COLO668 (cell line): ENCODE data around the gene MED29.

Experiments
- DNase-seq: peaks from one replicate; lab custom pipeline; 2025; ENCODE audit not compliant: unreplicated experiment; lab: John Stamatoyannopoulos, UW

MED29 gene, protein sequence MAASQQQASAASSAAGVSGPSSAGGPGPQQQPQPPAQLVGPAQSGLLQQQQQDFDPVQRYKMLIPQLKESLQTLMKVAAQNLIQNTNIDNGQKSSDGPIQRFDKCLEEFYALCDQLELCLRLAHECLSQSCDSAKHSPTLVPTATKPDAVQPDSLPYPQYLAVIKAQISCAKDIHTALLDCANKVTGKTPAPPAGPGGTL

DNA sequence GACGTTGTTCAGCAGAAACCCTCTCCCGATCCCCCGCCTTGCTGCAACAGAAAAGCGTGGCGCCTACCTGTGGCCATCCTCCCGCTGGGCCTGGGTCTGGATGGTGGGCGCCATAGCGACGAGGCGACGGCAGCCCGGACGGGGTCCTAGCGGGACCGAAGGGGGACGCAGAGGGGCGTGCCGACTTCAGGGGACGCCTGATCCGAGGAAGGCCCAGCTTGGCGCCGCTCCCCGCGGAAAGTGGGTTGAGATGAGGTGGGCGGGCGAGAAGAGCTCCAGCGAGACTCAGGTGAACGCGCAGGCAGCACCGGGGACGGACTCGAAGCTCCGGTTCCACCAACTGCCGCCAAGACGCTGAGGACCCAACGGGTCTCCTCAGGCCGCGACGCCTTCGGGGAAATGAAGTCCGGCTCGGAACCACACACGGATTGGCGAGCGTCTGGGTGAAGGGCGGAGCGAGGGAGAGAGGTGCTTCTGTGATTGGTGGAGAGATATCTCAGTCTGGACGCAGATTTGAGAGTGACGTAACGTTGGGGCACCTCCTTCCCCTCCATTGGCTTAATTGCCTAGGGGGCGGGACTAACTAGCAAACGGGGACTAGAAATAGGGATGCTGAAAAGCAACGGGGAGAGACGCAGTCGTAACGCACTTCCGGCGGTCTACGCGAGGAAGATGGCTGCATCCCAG is at the start of gene MED29, which contains the start of gene PAF1:
Gene MED29, plus strand, starts transcription at position 628 of the 687 bp plus-strand sequence. Its CDS starts 45 bp downstream, at position 673.
Gene PAF1, minus strand, starts transcription at position 356 of the 687 bp plus-strand sequence. Its CDS starts 242 bp downstream, at position 114.
- DNase-seq, result peak; percentile 98

DNA sequence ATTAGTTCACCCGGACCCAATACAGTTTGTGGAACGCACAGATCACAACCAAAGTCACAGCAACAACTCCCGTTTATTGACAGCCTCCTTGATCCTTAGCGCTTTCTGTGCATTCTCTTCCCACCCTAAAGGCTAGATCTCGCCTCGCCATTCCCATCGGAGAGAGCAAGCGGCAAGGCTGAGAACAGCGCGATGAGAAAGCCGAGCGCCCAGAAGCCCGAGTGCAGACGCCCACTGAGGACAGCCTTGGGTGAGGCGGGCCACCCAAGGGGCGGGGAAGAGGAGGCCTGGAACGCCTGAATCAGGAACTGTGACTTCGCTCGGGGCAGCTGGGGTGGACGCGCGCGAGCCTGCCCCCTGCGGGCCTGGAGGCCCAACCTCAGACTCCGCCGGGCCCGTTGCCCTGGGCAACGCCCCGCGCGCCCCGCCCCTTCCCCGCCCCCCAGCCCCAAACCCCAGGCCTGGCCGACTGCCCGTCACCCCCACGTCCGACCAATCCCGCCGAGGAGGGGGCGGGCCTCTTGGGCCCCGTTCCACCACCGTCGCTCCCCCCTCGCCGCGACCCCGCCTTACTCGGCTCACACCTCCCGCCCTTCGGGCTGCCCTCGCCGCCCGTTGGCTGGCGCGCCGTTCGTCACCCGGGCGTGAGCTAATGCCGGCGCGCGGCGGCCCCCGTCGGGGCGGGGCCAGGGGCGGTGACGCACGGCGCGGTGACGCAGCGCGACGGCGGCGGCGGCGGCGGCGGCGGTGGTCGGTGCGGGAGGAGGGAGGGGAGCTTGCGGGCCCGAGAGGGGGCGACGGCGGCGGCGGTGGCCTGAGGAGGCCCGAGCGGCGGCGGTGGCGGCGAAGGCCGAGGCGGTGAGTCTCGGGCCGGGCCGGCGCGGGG is 49.2 kb upstream of the MED29 start, which contains the start of gene SAMD4B:
Gene SAMD4B, plus strand, starts transcription at position 703 of the 886 bp plus-strand sequence. CDS start 14,473 bp downstream, outside the sequence.
- peak; percentile 99 for DNase-seq

DNA sequence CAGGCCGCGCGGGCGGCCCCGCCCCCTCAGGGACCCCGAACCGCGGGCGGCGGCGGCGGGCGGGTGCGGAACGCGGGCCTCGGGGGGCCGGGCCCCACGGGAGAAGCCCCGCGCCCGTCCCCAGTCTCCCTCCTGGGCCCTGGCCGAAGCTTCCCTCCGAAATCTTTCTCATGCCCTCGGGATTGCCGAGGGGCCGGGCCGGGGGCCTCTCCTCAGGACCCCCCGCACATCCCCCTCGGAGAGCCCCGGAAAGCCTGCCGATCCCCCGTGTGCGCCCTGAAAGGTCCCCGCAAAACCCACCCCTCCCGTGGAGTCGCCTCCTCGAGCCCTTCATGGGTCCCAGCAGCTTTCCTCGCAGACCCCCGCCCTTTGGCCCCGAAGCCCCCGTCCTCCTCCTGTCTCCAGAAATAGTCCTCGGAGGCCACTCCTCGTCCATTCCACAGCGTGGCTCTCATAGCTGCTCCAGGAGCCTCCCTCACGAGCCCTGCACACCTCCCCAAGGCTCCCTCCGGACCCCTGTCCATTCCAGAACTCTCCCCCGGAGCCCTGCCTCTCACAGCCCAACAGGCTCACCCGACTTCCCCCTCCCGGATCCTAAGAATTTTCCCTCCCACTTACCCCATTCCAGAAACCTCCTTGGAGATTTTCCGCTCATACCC is 48.4 kb upstream of the MED29 start:
- DNase-seq, result no peak

DNA sequence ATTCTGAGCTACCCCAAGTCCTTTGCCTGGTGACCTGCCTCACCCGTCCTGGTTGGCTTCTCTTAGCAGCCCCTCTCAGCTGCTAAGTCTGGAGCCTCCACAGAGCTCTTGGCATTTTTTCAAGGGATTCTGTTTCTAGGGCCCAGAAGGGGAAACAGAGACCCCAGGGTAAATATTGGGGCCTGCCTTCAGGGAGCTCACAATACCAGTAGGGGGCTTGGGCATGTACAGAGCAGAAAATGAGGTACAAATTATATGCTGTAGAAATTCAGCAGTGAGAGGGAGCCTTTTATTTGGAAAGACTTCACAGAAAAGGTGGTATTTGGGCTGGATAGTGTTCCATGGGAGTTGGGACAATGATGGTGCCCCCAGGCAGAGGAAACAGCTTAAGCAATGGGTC is 45.2 kb upstream of the MED29 start:
- DNase-seq, result no peak

DNA sequence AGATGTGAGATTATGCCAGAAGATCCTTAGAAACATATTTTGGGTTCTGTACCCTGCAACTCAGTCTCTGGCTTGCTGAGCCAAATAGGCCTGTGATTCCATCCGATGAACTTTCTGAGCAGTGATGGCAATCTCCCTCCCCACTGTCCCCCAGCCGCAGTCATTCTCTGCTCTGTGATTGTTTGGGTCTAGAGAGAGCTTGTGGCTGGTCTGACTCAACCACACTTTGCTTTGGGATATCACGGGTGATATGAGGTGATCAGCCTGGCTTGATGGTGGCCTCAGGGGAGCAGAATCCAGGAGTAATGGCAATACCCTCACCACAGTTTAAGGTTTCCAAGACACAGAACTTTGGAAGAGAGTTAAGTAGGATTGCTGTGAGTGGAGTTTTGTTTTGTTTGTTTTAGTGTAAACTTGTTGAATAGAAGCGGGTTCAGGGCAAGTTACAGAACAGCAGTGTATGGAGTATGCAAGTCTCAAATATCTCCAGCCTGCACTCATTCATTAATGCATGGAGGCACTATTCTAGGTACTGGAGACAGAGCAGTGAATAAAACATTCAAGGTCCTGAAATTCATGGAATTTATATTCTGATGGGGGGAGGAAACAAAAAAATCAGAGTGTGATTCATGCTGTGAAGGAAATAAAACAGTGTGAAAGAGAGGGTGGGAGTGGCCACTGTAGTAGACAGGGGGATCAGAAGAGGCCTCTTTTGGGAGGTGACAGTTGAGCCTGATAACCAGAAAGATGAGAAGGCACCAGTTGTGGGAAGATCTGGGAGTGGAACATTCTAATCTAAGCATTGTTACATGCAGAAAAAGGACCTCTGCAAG is 43.6 kb upstream of the MED29 start:
- no peak for DNase-seq

DNA sequence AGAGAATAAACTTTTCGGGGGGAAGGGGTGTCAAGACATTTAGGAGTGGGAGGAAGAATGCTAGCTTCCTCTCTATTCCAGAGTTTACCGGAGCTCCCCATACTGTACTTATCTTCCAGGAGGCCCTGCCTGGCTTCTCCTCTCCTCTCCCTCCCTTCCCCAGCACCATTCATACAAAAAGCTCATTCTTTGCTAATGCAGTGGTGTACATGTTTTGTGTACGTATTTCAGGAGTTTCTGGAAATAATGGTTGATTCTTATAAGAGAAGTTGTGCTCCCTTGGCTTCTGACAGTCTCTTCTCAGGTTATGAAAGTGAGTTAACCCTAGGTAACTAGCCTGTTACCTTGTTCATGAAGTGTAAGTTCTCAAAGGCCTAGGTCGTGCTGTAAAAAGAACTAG is 41.9 kb upstream of the MED29 start:
- DNase-seq, result no peak

DNA sequence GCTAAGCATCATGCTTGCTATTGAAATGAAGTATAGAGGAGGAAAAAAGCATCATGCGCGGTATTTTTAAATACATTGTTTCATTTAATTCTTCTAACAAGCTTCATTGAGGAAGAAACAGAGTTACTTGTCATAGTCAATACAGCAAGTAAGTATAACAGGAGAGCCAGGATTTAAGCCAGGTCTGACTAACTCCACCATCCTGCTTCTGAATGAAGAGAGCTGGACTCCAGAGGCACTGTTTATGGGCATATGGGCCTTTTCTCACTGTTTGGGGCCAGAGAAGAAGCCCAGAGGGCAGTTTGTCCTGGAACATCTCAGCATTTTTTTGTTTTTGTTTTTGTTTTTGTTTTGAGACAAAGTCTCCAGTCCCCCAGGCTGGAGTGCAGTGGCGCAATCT is 41.0 kb upstream of the MED29 start:
- DNase-seq, result no peak

DNA sequence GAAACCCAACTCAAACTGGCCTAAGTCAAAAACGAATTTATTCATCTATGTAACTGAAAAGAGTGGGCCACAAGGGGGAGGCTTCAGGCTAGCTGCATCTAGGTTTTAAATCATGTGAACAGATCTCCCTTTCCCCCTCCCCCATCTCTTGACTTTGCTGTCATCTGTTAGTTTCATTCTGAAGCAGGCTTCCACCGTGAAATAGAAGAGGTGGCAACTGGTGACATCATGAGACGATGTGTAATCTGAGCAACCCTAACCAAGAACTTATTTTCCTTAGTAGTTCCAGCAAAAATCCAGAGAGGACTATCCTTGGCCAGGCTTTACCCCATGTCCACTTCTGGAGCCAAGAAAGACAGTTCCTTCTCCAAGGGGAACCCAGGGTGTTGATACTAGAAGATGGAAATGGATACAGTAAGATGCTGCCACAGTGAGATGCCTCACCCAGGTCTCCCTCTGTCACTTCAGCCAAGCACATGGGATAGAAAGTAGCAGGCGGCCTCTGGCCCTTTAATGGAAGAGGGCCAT is 39.6 kb upstream of the MED29 start:
- DNase-seq, result no peak

DNA sequence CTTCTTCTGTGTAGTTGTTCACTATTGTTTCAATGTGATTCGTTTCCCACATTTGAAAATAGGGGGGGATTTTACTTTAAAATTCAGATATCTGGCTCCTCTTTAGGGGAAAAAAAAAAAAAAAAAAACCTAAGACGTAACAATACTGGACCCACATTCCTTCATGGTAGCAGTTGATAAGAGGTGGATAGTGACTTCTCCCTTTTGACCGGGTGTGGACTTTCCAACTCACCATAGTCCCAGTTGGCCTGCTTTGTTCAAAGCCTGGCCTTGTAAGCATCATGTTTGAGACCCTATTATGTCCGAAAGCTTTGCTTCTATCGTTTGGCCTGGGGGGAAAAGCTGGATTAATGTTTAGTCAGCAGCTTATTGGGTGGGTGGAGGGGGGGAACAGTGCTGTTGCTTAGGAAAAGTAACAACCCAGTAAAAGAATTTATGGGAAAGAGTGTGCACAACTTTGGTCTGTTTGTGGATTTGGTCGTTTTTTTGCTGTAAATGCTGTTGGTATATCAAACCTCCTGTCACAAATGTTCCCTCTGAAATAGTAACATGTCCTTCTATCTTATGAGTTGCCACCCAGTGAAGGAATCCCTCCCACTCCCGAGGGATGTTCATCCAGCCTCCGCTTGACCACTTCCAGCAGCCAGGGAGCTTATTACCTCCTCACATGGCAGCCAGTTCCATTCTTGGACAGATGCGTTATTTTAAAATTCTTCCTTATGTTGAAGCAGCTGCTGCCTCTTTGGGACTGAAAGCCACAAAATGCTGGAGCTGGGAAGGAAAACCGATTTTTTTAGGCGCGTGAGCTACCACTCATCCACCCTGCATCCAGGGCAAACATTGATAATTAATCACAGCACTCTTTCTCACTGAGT is 38.6 kb upstream of the MED29 start:
- no peak for DNase-seq

DNA sequence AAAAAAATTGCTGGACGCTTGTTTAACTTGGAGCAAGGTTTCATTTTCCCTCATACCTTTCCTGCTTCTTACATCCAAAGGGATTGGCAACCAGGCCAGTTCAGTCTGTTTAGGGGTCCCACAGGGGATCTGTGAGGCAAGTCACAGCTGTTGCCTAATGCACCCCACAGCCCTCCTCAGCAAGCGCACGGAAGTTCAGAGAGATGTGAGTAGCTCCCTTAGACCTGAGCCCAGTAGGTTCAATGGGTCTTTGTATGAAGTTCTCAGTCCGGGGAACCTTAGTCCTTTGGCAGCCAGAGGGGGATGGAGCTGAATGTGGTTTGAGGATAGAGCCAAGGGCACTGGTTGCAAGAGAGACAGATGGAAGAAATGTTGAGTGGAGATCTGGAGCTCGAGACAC is 35.9 kb upstream of the MED29 start:
- DNase-seq, result no peak

DNA sequence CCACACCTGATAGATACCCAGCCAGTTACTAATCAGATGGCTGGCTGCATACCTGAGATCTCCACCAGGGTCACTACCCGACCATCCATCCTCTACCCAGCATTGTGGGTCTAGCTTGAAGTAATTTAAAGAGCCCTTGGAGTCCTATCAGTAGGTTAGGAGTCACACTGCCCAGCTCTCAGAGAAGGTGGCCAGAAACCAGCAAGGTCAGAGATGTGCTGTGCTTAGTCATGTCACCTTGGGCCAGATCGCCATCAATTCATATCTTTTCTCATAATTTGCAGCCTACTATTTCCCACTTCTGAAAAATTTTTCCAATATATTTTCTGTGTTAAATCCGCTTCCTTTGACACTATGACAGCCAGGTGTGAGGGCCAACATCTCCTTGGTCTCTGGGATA is 35.1 kb upstream of the MED29 start:
- DNase-seq, result no peak

DNA sequence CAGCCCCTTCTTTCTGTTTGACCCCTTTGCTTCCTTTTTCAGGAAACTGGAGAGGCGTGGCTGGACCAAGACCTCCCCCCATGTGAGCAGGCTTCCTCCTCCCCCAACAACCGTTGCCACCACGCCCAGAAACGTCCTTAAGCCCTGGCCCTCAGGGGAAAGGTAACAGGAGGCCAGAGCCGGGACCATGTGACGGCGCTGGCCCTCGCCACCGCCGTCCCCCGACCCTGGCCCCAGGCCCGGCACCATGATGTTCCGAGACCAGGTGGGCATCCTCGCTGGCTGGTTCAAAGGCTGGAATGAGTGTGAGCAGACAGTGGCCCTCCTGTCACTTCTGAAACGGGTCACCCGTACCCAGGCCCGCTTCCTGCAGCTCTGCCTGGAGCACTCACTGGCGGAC is 34.5 kb upstream of the MED29 start:
- no peak for DNase-seq

DNA sequence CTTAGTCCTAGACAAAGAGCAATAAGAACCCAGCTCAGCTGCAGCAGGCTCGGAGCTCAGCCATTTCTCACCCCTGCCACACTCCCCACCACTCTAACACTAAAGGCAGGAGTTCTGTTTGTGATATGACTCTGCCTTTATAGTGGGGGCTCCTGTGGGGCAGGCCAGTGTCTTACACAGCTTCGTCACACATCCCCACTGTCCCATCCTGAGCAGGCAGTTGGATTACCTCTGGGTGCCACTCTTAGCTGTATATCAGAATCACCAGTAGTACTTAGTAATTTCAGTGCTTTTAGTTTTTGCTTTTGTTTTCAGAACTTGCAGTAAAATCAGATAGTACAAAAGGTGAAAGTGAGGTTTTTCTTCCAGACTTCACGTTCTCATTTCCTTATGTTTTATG is 32.2 kb upstream of the MED29 start:
- no peak for DNase-seq

DNA sequence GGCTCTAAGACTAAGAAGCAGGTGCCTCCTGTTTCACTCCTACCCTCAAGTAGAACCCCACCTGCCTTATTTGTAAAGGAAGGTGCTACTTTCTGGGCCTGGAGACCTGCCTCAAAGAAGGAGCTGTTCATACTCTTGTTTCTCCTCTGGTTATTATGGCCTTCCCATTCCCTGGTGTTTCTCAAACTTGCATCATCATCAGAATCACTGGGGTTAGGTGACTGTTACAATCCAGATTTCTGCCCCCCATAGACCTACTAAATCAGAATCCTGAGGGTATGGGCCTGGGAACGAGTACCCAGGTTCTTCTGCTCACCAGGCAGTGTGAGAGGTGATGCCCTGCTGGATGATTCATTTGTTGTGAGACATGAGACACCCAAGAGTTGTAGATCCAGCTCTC is 30.6 kb upstream of the MED29 start:
- no peak for DNase-seq

DNA sequence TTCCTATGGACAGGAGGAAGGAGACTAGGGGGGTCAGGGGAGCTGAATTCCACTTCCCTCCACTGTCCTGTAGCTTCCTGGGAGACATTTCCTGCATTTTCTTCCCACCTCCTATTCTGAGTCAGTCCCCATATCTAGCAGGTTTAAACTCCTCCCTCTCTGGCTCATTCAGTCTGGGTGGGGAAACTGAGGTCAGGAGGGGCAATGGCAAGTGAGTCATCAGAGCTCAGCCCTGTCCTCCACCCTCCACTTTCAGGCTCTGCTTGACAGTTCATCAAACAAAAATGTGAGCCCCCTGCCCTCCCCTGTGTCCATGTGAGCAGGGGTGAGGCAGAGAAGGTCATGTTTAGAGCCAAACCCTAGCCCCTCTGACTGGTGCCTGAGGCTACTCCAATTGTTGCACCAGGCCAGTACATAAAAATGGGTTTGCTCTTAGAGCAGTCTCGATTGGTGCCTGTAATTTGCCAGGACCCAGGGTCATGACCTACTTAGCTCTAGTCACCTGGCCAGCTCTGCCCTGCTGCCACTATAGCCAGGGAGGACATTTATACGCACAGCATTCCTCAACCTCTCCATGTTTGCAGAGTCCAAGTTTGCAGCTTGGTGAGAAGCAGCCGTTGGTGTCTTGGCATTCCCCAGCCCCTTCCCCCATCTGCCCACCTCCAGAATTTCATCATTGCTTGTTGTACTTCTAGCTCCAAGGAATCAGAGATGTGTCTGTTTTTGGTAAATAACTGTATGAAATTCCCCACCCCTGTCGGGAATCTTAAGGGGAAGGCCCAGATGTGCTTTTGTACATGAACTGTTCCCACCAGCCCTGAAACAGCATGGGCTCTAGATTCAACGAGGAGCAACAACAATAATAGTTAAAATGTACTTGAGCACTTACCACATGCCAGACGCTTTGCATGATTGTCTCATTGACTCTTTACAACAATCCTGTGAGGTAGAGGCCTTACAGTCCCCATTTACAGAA is 28.2 kb upstream of the MED29 start:
- DNase-seq, result no peak

DNA sequence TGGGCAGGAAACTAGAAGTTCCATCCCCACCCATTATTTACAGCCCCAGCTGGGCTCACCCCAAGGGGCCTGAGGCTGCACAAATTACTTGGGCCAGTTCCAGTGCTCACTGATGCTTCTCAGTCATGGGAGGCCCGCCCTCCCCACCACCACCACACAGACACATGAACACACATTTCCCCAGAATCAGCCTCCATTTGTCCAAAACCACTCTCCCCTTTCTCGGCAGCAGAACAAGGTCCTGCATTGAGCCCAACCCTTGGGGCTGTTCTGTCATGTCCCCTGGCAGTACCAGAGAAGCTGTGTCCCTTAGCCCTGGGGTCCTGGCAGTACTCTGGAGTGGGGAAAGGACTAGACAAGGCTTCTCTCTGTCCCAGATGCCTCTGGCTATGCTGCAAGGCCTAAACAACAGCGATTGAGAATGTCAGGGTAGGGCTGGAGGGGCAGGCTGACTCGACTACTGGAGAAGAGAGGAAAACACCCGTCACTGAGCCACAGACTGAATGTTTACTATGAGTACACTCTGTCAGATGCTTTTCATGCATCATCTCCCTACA is 27.2 kb upstream of the MED29 start:
- no peak for DNase-seq

DNA sequence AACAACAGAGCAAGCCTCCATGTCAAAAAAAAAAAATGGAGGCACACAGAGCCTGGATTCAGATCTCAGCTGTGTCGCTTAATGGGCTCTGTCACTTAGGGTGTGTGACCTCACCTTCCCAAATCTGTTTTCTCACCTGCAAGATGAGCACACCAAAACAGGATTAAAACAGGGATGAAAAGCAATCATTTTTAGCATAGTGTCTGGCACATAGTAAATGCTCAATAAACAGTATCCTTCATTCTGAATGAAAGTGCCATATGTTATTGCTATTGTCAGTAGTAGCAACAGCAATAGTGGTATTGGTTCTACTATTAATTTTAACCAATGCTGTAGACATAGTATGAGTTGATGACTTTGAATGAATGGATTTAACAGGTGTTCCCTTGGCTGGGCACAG is 25.6 kb upstream of the MED29 start:
- DNase-seq, result no peak

DNA sequence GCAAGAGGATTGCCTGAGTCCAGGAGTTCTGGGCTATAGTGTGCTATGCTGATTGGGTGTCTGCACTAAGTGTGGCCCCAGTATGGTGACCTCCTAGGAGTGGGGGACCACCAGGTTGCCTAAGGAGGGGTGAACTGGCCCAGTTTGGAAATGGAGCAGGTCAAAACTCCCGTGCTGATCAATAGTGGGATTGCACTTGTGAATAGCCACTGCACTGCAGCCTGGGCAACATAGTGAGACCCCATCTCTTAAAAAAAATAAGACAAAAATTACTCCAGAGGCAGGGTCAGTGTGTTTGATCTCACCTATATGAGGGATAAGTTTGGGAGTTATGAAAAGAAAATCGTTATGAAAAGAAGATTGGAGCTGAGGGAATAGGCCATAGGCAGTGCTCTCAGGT is 22.0 kb upstream of the MED29 start:
- no peak for DNase-seq
